RWPE1 (cell line): ENCODE results near the gene UVRAG.

Source experiments
- CTCF ChIA-PET: fragments of 350-600 bp; sonication (Branson Sonifier 250); formaldehyde crosslinking; extraction: SDS; loops from one replicate; lab custom pipeline; 2021; lab: Yijun Ruan, JAX
- POLR2A ChIA-PET: fragments of 400-600 bp; formaldehyde crosslinking; extraction: SDS; loops from one replicate; lab custom pipeline; 2020; ENCODE audit warnings: antibody characterized with exemption; ENCODE audit not compliant: low non-redundant PET; lab: Yijun Ruan, JAX
- DNase-seq: peaks from one replicate; pipeline ENCODE4 v3.0.0; 2012; ENCODE audit warnings: low spot score
- H3K27ac ChIP-seq: fragments of 450-650 bp; 2 replicates; pipeline ENCODE4 v1.5.1; 2017
- CTCF ChIP-seq: fragments of 450-650 bp; conservative IDR thresholded peaks from 2 replicates; pipeline ENCODE4 v1.5.1; 2017; ENCODE audit warnings: low read depth, mild to moderate bottlenecking

Gene UVRAG

GRCh38 chr11:75823415-75823814 lies 8.4 kb downstream of the UVRAG start:
- ChIA-PET CTCF (no interaction called here), POLR2A (no interaction called here)
- no peak for DNase-seq
- no peak for TF ChIP-seq CTCF
- no peak overlapping the region for H3K27ac ChIP-seq

GRCh38 chr11:75823946-75824345 lies 8.9 kb downstream of the UVRAG start:
- no peak overlapping the region for H3K27ac ChIP-seq
- CTCF ChIA-PET = interaction anchor here (0.6 kb wide), 1 partner anchor 90 kb away, joined by 7 read pairs; no protein-coding TSS in a partner anchor
- POLR2A ChIA-PET = no interaction called here
- no peak for TF ChIP-seq CTCF
- DNase-seq = no peak

GRCh38 chr11:75826461-75827230 lies 11.6 kb downstream of the UVRAG start:
- no peak overlapping the region for H3K27ac ChIP-seq
- CTCF ChIA-PET = interaction anchor here (1.1 kb wide), 1 partner anchor 120 kb away, joined by 3 read pairs; no protein-coding TSS in a partner anchor

GRCh38 chr11:75827562-75827961 lies 12.6 kb downstream of the UVRAG start:
- DNase-seq = no peak
- POLR2A ChIA-PET = no interaction called here
- H3K27ac ChIP-seq = no peak overlapping the region
- TF ChIP-seq CTCF = no peak
- CTCF ChIA-PET = interaction anchor here (1.1 kb wide), 1 partner anchor 121 kb away, joined by 3 read pairs; no protein-coding TSS in a partner anchor

More at GRCh38 chr11:75826461-75827230, 11.6 kb downstream of the UVRAG start:
- TF ChIP-seq CTCF = no peak
- DNase-seq = no peak
- POLR2A ChIA-PET = no interaction called here

- DNase-seq = no peak
- CTCF ChIA-PET = no interaction called here
- TF ChIP-seq CTCF = no peak
- POLR2A ChIA-PET = no interaction called here
- no peak overlapping the region for H3K27ac ChIP-seq
These were observed 17.0 kb downstream of the UVRAG start for GRCh38 chr11:75831915-75832502.

- CTCF ChIA-PET = interaction anchor here (0.5 to 0.7 kb wide), 2 partner anchors 11 to 1032 kb away, joined by 3 read pairs; no protein-coding TSS in a partner anchor
- no peak for TF ChIP-seq CTCF
- H3K27ac ChIP-seq = no peak overlapping the region
- DNase-seq = no peak
- POLR2A ChIA-PET = no interaction called here
These were observed 19.7 kb downstream of the UVRAG start for GRCh38 chr11:75834728-75835127.
